ENCODE data around the gene RUVBL2.

Gene RUVBL2

GRCh38 chr19:48989701-48990291 lies 3.9 kb upstream of the RUVBL2 start:
- no peak for DNase-seq

DNA sequence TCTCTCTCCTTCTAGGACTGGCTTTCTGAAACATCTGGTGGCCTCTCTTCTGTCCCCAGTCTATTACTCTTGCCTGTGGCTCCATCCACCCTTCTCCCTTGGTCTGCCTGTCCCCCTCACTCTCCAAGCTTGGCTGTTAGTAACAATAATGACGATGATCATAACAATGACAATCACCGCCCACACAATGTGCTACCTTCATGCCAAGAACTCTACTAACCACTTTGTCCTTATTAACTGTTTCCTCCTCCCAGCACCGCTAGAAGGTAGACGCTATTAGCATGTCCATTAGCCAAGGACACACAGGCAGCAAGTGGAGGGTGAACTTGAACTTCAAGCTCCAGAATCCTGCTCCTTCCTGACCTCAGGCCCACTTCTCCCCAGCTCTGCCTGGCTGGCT lies 3.3 kb upstream of the RUVBL2 start:
- no peak for DNase-seq

GRCh38 chr19:48991011-48991609 lies 2.6 kb upstream of the RUVBL2 start:
- DNase-seq: no peak

DNA sequence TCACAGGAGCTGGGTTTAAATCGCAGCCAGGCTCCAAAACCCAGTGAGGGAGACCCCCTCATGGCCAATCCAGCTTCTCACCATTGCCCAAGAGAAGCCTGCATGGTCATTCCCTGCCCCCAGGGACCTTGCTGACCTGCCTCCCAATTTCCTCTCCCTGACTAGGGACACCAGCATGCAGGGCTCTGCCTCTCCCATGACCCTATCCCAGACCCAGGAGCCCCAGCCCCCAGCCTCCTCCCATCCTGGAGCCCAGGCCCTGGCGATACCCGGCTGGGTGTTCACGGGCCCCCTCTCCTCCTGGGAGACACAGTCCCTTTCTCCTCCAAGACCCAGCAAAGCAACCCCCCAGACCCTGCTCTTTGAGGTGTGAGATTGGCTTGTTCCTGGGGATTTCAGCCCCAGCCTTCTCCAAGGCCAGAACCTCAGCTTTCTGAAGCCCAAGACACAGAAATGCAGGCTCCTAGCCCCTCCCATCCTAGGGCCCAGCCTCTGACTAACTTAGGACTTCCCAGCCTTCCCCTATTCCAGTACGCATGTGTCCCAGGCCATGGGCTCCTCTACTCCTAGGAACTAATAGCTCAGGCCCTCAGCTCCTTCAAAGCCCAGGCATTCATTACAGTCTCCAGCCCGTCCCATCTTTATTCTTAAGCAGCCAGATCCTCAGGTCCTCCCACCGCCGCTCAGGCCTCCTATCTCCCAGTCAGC lies 1.7 kb upstream of the RUVBL2 start:
- peak; percentile 85 for DNase-seq

DNA sequence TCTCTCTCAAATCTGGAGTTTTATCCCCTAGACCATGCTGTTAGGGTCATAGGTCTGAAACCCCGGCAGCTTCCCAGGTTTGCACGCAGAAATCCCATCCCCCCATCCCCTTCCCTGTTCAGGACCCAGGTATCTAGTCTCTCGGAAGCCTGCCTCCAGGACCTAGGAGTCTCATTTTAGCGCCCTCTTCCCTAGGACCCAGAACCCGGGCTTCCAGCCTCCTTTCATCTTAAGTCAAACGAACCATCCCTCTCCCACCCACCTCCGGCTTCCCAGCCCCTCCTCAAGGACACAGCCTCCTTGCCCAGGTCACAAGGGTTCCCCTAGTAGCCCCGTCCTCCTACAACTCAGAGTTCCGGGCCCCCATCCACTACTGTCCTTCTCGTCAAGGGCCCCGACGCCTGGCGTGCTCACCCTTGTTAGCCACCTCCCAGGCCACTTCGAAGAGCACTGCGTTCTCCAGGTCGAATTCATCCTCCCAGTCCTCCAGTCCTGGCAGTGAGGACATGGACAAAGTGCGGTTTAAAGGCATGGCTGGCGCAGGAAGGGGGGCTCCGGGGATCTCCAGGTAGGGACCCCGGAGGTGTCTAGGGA lies 1.0 kb upstream of the RUVBL2 start:
- DNase-seq: no peak

DNA sequence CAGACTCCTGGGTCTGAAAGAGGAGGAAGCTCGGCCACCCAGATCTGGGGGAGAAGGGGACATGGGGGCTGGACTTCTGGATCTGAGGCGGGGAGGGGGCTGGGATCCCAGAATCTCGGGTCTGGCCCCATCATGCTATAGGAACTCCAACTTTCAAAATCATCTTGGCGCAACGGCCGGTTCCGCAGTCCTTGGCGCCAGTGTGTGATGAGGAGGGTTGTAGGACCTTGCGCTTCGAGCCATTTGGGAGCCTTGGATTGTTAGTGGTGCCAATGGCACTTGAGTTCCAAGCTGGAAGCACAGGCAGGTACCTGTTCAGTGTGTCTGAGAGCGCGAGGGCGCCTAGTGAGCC lies 324 bp downstream of the RUVBL2 start:
- DNase-seq: no peak

DNA sequence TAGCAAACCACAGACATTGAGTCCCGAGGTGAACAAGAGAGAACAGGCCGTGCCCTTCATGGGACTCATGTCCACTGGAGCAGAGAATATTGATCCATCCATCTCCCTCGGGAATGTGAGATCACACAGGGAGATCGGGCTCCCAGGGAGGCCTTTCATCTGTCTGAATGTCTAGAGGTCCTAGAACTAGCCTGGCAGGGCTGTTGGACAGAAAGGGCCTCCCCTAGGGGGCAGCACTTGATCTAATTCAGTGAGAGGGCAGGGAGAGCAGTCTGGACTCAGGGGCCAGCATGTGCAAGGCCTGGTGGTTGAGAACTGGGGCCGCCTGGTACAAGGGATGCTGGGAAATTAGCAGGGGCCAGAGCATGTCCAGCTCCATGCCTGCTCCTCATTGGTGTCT lies 4.3 kb downstream of the RUVBL2 start:
- peak; percentile 71 for DNase-seq

- DNase-seq: peak; percentile 64
Observed at GRCh38 chr19:48999481-49000325, 6.0 kb downstream of the RUVBL2 start.

- DNase-seq: no peak
Observed at GRCh38 chr19:49004133-49004532, 10.4 kb downstream of the RUVBL2 start.

- DNase-seq: no peak
Observed at GRCh38 chr19:49004964-49005614, 11.4 kb downstream of the RUVBL2 start.

DNA sequence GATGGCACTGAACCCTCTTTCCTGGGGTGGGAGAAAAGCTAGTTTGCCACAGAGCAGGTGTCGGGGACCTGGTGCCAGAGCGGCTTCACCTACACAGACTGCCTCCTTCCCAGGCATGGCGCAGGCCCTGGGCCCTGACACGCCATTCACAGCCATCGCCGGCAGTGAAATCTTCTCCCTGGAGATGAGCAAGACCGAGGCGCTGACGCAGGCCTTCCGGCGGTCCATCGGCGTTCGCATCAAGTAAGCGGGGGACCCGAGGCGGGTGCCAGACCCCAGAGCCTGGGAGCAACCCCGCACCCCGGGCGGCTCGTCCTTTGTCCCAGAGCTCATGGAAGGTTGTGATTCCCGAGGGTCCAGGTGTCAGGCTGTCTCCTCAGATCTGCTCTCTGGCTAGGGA lies 13.2 kb downstream of the RUVBL2 start:
- no peak for DNase-seq

GRCh38 chr19:49009828-49010227 lies 16.1 kb downstream of the RUVBL2 start:
- no peak for DNase-seq

DNA sequence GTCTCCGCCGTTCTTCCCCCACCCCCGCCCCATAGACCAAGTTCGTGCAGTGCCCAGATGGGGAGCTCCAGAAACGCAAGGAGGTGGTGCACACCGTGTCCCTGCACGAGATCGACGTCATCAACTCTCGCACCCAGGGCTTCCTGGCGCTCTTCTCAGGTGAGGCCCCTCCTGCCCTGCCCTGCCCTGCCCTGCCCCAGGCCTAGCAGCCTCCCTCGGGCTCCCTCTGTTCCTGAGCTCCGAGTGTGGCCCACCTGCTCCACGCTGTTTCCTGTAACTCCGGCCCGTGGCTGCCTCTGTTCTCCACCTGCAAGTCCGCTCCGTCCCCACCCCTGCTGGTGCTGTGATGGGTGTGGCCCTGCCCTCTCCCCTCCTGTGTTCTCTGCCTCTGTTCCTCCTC lies 16.8 kb downstream of the RUVBL2 start:
- no peak for DNase-seq

- DNase-seq: no peak
Observed at GRCh38 chr19:49011194-49011593, 17.5 kb downstream of the RUVBL2 start.

DNA sequence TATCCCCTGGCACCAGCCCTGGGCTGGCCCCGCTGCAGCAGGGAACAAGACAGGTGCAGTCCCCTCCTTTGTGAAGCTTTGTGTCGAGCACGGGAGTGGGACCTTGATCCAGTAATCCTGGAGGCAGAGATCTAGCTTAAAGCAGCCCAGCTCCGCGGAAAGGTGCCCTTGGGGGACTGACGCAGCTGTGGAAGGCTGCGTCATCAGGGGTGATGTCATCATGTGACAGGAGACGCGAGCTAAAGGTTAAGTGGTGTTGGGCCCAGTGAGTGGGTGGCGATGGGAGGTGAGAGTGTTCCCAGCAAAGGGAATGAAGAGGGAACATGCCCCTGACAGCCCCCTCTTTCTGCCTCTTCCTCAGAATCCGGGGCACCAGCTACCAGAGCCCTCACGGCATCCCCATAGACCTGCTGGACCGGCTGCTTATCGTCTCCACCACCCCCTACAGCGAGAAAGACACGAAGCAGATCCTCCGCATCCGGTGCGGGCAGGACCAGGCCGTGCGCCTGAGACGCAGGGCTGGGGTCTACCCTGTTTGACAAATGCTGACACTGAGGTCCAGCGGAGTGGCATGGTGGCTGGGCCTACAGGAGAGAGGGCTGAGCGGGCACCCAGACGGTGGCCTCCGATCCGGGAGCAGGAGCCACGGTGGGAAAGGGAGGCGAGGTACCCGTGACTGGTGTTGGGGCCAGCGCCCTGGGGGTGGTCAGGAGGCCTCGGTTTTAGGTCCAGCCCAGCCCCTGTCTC lies 20.6 kb downstream of the RUVBL2 start:
- DNase-seq: no peak

DNA sequence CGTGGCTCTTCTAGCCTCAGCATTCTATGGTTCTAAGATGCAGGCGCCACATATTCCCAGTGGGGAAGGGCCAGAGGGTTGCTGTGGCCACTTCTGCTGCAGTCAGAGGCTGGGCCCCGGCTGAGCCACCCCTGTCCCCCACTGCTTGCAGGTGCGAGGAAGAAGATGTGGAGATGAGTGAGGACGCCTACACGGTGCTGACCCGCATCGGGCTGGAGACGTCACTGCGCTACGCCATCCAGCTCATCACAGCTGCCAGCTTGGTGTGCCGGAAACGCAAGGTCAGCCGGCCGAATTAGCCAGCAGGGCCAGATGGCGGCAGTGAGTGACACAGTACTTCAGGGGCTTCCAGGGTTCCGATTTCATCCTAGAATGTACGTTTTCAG lies 21.2 kb downstream of the RUVBL2 start:
- no peak for DNase-seq

GRCh38 chr19:49016067-49016839 lies 22.6 kb downstream of the RUVBL2 start:
- DNase-seq: no peak

DNA sequence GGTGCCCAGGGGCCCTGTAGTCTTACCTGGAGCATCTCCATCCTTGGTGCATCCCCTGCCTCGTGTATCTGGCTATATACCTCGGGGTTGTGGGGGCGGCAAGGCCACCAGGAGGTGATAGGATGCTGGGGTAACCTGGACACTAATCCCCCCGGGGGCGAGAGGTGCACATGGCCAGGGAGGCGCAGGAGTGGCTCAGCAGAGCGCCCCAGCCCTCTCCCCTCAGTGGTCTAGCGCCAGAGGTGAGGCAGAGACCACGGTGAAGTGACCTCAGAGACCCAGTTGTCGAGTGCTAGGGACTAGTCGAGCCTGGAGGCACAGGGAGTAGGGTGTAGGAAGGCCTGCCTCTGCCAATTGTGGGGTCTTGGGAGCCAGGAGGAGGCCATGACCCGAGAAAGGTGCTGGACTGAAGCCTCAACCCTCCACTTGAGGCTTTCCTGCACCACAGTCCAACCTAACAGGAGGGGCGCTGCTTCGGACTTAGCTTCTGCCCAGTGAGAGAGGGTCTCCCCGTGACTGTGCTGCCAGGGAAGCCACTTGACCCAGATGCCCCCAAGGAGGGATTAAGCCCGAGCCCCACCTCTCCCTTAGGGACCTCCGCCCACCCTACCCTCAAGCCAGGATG lies 23.5 kb downstream of the RUVBL2 start, which contains the start of gene LHB:
TSS of gene LHB (minus strand) at position 51 of the 625 bp plus-strand sequence. CDS start at position 41, 10 bp downstream.
- DNase-seq: no peak

- DNase-seq: peak; percentile 37
Observed at GRCh38 chr19:49017666-49018351, 24.1 kb downstream of the RUVBL2 start.

Measured in inflammatory macrophage treated with lipopolysaccharide for 4 hours (primary cell).